SH-SY5Y (cell line): ENCODE measurements around the gene GCA.

Experiments
- GATA2 ChIP-seq: IDR thresholded peaks from 2 replicates; pipeline ENCODE4 v1.6.1; 2011; ENCODE audit warnings: mild to moderate bottlenecking, low read depth, low read length
- GATA3 ChIP-seq: IDR thresholded peaks from 2 replicates; pipeline ENCODE4 v1.6.1; 2011; ENCODE audit warnings: low read depth, mild to moderate bottlenecking, low read length, moderate library complexity

DNA sequence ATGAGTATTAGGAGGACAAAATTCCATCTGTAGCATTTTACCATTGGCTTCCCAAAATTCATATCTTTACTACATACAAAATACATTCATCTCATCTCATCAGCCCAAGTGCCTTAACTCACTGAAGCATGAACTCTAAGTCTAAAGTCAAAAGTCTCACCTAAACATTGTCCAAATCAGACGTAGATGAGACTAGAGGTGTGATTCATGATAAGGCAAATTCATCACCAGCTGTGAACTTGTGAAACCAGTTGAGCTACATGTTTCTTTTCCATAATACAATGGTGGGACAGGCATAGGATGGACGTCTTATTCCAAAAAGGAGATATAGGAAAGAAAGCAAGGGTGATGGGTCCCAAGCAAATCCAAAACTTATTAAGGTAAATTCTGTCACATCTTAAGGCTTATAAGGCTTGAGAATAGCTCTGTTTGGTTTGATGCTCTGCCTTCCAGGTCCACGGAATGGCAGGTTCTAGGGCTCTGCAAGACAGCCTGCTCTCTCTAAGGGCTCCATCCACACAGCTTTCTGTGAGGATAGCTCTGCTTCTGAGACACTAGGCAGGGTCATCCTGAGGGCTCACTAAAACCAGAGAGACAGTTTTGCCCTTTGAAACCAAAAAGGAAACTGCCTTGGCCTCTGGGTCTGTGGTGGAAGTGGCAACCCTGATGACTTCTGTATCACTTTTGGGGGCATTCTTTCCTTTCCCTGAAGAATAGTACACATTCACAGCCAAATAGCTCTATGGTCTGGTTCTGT lies 35.0 kb upstream of the GCA start:
- TF ChIP-seq GATA2 (no peak), GATA3 (no peak)
